SK-N-DZ (cell line): ENCODE measurements around the gene CSTPP1.
"Not testable (repeated sequence)": the region's sequence is repeated elsewhere in the genome, so short reads cannot be mapped to it uniquely, and the experiment has no call there.

Source experiments
- DNase-seq: peaks from one replicate; pipeline ENCODE4 v3.0.0-alpha.2; 2015; ENCODE audit warnings: low spot score

Gene CSTPP1

DNA sequence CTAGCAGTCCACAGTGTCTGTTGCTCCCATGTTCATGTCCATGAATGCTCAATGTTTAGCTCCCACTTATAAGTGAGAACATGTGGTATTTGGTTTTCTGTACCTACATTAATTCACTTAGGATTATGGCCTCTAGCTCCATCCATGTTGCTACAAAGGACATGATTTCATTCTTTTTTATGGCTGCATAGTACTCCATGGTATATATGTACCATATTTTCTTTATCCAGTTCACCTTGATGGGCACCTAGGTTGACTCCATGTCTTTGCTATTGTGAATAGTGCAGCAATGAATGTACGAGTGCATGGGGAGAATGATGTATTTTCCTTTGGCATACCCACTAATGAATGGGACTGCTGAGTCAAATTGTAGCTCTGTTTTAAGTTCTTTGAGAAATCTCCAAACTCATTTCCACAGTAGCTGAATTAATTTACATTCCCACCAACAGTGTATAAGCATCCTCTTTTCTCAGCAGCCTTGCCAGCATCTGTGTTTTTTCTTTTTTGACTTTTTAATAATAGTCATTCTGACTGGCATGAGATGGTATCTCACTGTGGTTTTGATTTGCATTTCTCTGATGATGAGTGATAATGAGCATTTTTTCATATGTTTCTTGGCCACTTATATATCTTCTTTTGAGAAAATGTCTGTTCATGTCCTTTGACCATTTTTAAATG lies 53.4 kb downstream of the CSTPP1 start:
- not testable (repeated sequence) for DNase-seq

DNA sequence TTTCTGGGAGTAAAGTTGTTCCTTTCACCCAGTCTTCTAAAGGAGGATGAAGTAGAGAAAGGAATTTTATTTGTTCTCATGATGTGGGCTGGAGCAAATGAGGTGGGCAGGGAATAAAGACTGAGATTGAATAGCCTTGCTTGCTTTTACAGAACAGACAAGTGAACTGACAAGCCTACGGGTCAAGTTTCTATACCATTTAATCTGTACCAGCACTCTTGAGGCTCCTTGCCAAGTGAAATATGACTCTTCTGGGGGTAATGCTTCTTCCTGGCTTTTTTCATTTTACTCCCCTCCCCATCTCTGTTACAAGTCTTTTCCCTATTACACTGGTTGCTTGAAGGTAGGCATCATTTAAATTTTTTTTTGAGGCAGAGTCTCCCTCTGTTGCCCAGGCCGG lies 54.8 kb downstream of the CSTPP1 start:
- no peak for DNase-seq

DNA sequence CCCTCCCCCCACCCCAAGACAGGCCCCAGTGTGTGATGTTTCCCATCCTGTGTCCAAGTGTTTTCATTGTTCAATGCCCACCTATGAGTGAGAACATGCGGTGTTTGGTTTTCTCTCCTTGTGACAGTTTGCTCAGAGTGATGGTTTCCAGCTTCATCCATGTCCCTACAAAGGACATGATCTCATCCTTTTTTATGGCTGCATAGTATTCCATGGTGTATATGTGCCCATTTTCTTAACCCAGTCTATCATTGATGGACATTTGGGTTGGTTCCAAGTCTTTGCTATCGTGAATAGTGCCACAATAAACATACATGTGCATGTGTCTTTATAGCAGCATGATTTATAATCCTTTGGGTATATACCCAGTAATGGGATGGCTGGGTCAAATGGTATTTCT lies 55.8 kb downstream of the CSTPP1 start:
- DNase-seq: not testable (repeated sequence)

DNA sequence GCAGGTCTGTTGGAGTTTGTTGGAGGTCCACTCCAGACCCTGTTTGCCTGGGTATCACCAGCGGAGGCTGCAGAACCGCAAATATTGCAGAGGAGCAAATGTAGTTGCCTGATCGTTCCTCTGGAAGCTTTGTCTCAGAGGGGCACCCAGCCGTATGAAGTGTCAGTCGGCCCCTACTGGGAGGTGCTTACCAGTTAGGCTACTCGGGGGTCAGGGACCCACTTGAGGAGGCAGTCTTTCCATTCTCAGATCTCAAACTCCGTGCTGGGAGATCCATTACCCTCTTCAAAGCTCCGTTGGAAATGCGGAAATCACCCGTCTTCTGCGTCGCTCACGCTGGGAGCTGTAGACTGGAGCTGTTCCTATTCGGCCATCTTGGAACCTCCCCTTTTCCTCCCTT lies 61.2 kb downstream of the CSTPP1 start:
- not testable (repeated sequence) for DNase-seq

DNA sequence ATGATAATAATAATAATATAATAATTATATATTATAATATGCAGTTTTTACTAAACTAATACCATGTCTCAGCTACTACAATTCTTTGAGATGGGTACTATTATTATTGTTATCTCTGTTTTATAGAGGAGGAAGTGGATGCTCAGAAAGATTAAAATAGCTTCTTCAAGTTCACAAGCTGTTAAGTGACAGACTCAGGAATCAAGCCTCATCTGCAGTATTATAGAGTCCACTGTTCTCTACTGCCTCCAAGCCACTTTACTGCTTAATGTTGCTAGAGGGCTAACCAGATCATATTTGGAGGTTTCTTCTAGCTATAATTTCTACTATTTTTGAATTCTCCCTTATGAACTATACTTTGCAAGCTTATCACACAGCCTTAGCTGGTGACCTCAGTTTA lies 62.7 kb downstream of the CSTPP1 start:
- no peak for DNase-seq

DNA sequence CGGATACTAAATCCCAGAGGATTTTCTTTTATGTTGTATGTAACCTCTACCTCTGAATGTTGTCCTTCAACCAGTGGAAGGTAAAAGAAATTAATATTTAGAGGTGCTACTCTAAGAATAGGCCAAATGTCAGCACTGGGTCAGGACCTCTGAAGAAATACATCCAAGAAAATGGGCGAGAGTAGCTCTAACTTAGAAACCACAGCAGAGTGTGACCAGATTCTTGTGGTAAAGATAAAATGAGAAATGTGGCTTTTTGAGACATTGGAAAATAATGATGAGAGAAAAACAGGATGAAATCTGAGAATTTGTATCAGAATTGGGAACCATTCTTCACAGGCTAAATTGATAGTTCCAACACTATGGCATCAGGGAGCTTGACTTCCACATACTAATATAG lies 63.5 kb downstream of the CSTPP1 start:
- DNase-seq: no peak

DNA sequence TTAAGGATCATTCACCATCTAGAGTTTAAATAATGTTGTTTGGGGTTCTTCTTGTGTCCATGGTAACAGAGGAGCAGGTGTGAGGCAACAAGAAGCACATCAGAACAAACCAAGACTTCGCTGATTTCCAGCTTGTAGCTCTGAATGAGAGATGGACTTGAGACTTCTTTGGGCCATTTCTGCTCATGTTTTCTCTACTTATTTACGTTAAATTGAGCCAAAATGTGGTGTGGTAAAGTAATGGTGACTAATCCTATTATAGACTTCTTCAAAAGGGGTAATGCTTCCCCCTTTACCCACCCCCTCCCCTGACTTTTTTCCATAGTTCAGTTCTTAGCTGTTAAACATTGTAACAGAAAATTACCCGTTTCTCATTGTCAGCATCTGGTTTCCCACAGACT lies 65.2 kb downstream of the CSTPP1 start:
- no peak for DNase-seq

DNA sequence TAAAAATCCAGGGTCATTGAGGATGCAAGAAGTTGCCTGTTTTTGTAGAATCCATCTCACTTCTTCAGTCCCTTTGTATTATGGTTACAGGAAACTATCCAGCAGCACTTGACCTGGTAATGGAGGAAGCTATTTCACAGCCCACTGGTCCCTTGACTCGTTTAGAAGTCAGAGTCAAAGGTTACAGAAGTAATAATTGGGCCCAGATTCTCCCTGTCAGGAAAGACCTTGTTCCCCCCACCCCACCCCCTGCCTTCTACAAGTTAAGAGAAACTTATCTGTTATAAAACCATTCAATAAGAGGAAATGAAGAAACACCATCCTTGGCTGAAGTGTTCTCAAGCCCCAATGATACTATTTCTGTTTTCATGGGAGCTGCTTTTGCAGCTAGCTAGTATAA lies 65.8 kb downstream of the CSTPP1 start:
- no peak for DNase-seq

DNA sequence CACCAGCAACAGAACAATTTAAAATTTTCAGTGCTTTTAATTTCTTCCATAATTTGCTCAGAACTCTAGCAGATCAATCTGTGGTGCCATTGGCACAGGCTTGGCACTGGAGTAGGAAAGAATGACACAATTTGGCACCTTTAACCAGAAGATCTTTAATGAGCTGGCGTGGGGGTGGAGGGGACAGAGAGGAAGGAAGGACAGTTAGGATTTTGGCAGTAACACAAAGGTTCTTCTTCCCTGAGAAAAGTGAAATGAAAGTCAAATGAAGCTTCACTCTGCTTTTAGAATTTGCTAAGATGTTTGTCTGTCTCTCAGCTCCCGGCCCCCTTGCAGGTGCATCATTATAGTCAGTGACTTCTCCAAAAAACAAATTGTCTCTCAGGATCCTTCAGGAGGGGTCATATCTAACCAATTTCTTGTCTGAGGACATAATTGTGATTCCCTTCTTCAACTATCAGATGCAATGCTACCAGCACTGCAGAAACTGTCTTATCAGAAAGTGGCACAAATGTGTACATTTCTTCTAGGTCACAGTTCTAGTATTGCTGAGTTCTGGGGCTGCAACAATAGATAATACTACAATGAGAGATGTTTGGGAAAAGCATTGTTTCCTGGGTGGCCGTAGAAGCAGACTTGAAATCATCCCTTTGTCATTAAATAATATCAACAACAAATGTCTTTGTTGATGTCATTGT lies 66.8 kb downstream of the CSTPP1 start:
- no peak for DNase-seq

DNA sequence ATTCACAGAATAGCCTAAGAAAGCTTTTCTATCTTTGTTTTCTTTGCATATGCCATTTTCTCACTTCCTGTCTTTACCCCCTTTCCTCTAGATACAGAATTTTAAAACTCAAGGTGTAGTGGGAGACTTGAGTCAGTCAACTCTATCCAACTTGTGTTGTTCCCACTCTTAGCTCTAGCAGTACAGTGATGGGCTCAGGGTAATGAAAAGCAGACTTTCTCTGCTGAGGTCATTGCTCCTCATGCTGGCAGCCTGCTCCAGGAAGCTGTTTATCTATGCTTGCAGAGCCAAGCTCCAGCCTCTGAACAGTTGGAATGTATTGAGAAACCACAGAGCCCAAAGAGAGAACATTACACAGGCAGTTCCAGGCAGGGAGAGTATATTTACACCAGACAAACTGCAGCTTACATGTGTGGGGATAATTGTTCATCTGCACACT lies 68.1 kb downstream of the CSTPP1 start:
- no peak for DNase-seq

DNA sequence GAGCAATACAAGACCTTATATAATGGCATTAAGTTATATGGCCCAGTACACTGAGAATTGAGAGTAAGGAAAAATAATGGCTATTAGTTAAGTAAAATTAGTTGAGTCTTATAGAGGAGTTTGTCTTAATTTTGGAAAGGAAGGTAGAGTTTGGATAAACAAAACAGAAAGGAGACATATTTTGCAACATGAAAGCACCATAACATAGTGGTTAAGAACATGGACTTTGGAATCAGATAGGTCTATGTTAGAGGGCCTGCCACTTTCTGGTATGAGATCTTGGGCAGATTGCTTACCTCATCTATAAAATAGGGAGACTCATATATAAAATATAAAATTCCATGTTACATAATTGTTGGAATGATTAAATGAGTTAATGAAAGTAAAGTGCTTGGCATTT lies 68.9 kb downstream of the CSTPP1 start:
- no peak for DNase-seq

DNA sequence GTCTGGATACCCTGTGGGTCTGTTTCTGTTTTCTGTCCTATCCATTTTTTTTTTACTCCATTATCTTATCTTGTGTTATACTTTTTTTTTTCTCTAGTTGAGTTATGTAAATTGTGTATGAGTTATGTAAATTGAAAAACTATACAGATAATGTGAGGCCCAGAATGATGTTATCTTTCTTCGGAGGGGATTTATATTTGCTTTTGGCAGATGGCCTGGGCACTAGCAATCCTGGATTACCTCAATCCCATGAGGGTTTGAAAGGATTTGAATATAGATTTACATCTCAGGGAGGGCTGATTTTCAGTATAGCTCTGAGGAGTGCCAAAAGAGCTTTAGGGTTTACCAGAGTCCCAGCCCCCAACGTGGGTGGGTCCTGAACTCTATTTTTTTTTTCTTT lies 71.0 kb downstream of the CSTPP1 start:
- peak; percentile 33 for DNase-seq

DNA sequence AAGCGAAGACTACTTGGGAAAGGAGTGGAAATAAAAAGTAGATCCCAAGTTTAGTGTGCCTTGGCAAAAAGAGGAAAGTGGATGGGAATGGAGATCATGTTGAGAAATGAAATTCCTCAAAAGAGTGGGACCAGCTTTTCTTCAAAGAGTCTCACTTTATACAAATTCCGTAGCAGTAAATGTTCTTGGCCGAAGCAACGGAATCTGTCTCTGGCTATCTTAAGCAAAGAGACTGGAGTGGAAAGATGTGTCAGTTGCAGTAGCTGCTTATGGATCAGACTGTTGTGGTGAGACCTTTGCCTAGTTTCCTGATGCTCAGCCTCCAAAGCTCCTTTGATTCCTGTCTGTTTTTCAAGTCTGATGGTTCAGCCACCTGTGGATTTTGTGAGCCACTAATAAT lies 73.6 kb downstream of the CSTPP1 start:
- DNase-seq: no peak

DNA sequence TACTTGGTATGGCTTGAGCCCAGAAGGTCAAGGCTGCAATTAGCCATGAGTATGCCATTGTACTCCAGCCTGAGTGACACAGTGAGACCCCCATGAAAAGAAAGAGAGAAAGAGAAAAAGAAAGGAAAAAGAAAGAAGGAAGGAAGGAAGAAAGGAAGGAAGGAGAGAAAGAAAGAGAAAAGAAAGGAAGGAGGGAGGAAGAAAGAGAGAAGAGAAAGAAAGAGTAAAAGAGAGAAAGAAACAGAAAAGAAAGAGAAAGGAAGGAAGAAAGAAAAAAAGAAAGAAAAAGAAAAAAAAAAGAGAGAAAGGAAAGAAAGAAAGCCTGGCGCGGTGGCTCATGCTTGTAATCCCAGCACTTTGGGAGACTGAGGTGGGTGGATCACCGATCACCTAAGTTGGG lies 77.5 kb downstream of the CSTPP1 start:
- no peak for DNase-seq

DNA sequence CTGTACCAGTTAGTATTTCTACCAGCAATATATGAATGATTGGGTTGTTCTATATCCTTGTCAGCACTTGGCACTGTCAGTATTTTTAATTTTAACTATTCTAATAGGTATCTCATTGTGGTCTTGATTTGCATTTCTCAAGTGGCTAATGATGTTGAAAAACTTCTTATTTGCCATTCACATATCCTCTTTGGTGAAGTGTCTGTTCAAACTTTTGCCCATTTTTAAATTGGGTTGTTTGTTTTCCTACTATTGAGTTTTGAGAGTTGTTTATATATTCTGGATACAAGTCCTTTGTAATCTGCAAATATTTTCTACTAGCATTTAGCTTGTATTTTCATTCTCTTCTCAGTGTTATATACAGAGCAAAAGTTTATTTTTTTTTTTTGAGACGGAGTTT lies 82.1 kb downstream of the CSTPP1 start:
- no peak for DNase-seq

DNA sequence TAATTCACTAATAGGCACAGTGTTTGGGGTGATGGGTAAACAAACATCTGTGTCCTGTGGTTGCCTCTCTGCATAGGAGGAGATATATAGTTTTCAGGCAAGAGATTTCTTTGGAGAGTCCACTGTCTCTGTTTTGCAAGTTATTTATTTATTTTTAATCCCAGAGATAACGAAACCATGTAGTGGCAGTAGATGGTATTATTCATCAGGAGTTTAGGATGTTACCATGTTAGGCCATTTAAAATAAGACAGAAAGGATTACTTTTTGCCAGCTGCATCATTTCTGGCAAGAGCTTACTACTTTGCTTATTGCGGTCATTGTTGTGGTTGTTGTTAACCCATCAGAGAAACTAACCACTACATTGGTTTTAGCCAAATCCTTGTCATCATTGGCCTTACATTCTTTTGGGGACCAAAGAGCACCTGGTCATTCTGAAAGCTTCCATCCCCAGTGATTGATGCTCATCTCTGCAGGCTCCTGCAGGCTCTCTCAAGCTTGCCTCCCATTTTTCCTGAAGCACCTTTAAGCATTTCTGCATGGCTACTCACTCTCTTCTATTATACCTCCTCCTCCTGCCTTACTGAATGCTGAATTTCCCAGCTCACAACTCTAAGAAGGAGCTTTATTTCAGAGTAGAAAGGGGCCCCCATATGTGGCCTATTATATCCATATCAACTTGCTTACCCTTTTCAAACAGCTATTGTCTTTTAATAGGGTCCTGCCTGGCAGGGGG lies 84.4 kb downstream of the CSTPP1 start:
- DNase-seq: no peak

DNA sequence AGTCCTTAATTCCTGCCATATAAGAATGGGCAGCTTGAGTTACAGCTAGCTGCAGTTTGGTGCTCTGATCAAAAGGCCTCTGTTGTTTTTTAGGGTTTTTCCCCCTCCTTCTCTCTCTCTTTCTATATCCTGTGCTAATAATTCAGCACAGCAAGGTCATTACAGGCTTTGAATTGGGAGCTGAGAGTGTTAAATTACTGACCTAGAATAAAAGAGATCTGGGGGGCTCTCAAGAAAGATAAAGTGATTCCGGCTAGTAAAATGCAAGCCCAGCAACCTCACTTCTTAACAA lies 84.9 kb downstream of the CSTPP1 start:
- no peak for DNase-seq

DNA sequence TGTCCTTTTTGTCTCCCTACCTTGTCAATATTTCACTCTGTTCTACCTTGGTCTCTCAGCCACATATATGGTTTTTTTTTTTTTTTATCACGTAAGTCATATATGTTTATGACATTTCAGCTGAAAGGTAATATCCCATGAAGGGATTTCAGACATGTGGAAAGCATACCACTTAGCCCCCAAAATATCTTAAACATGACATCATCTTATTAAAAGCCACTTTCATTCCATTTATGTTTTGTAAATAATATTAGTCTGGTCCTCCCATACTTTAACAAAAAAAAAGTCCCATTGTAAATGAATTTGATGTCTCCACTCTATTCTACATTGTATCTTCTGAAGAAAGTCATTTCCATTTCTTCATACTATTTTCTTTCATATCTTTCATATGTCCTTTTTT lies 85.4 kb downstream of the CSTPP1 start:
- DNase-seq: no peak

DNA sequence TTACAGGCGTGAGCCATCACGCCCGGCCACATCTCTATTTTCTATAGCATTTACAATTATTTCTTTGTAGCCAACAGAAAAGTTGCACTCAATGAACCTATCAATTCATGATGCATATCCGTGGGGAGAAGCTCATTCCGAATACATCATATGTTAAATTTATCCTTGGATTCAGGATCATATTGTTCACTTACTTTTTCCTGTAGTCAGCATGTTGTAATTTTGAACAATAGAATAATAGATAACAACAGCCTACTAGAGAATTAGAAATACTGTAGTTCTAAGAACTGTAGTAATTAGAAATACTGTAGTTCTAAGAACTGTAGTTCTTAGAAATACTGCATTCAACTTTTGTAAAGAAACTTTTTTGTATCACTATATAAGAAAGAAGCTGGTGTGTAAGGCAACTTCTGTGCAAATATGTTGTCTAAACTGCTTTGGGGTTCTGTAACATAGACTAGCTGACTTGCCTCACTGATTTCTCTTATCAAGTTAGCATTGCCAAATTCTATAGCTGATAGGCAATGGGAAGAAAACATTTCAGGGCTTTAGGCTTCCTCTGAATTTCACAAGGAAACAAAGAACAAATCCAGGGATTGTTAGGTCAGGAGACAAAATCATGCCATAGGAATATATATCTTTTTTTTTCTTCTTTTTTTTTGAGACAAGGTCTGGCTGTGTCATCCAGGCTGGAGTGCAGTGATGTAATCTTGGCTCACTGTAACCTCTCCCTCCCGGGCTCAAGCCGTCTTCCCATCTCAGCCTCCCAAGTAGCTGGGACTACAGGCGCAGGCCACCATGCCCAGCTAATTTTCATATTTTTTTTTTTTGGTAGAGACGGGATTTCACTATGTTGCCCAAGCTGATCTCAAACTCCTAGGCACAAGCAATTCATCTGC lies 91.9 kb downstream of the CSTPP1 start:
- no peak for DNase-seq

DNA sequence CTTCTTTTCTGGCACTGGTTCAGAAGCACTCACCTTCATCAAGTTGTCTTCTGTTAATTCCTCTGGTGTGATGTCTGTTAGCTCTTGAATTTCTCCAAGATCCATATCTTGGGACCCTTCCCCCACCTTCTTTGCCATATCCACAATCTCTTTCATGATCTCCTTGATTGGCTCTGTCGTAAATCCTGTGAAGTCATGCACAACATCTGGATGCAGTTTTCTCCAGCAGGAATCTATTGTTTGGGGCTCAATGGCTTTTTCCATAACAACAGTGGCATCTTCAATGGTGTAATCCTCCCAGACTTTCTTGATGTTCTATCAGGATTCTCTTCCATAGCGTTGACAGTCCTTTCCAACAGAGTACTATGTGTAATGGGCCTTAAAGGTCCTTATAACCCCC lies 96.9 kb downstream of the CSTPP1 start:
- peak; percentile 61 for DNase-seq

DNA sequence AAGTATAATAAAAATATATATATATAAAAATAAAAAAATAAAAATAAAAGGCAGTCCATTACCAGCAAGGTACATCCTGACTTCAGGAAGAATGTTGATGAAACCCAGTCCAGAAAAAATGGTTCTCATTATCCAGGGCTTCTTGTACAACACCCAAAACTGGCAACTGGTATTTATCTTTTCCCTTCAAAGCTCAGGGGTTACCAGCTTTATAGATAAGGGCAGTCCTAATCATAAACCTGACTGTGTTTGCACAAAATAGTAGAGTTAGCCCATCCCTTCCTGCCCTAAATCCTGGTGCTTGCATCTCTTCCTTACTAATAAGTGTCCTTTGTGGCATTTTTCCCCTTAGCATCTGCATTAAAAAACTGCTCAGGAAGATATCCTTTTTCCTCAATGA lies 97.5 kb downstream of the CSTPP1 start:
- DNase-seq: no peak

DNA sequence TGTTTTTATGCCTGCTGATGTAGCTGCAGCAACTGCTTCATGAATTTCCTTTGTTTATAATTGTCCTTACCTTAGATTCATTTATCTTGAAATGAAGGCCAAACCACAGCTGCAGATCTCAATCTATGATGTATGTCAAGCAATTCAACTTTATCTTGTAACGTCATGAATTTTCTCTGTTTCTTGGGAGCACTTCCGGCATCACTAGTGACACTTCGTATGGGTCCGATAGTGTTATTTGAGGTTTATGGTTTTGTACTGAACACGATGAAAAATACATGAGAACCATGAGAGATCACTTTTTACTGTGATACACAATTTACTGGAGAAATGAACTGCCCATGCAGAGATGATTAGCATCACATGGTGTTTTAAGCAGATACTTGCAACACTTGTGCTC lies 98.5 kb downstream of the CSTPP1 start:
- peak; percentile 5 for DNase-seq
